NCI-H510A treated with DMSO at 0.1 percent for 48 hours (cell line): ENCODE results near the gene NFE2L3.
"Not testable (repeated sequence)": the region's sequence is repeated elsewhere in the genome, so short reads cannot be mapped to it uniquely, and the experiment has no call there.

Experiments
- DNase-seq: peaks from one replicate; lab custom pipeline; 2025; lab: John Stamatoyannopoulos, UW

Gene NFE2L3

GRCh38 chr7:26167303-26167934 lies 15.4 kb downstream of the NFE2L3 start:
- no peak for DNase-seq

DNA sequence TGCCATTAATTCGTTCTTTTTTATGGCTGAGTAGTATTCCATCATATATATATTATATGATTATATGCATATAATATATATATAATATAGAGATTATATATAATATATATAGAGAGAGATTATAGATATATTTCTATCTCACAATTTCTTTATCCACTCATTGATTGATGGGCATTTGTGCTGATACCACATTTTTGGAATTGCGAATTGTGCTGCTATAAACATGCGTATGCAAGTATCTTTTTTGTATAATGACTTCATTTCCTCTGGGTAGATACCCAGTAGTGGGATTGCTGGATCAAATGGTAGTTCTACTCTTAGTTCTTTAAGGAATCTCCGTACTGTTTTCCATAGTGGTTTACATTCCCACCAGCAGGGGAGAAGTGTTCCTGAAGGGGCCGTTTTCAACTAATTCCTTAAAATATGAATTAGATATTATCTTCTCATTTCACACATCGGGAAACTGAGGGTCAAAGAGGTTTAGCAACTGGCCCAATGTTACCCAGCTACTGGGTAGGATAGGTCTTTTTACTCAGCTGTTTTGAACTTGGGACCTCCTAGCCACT lies 16.5 kb downstream of the NFE2L3 start:
- no peak for DNase-seq

- no peak for DNase-seq
Observed at GRCh38 chr7:26169271-26169670, 17.3 kb downstream of the NFE2L3 start.

GRCh38 chr7:26170663-26171062 lies 18.7 kb downstream of the NFE2L3 start:
- no peak for DNase-seq

GRCh38 chr7:26171601-26172000 lies 19.6 kb downstream of the NFE2L3 start:
- DNase-seq: no peak

- DNase-seq: no peak
Observed at GRCh38 chr7:26172048-26172447, 20.1 kb downstream of the NFE2L3 start.

GRCh38 chr7:26175903-26176302 lies 23.9 kb downstream of the NFE2L3 start:
- not testable (repeated sequence) for DNase-seq

DNA sequence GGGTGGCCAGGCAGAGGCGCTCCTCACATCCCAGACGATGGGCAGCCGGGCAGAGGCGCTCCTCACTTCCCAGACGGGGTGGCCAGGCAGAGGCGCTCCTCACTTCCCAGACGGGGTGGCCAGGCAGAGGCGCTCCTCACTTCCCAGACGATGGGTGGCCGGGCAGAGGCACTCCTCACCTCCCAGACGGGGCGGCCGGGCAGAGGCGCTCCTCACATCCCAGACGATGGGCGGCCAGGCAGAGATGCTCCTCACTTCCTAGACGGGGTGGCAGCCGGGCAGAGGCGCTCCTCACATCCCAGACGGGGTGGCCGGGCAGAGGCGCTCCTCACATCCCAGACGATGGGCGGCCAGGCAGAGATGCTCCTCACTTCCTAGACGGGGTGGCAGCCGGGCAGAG lies 24.7 kb downstream of the NFE2L3 start:
- DNase-seq: not testable (repeated sequence)

DNA sequence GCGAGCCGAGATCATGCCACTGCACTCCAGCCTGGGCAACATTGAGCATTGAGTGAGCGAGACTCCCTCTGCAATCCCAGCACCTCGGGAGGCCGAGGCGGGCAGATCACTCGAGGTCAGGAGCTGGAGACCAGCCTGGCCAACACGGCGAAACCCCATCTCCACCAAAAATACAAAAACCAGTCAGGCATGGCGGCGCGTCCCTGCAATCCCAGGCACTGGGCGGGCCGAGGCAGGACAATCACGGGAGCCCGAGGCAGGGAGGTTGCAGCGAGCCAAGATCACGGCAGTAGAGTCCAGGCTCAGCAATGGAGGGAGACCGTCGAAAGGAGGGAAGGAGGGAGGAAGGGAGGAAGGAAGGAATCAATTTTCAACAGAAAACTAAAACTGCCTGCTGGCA lies 25.3 kb downstream of the NFE2L3 start:
- not testable (repeated sequence) for DNase-seq

DNA sequence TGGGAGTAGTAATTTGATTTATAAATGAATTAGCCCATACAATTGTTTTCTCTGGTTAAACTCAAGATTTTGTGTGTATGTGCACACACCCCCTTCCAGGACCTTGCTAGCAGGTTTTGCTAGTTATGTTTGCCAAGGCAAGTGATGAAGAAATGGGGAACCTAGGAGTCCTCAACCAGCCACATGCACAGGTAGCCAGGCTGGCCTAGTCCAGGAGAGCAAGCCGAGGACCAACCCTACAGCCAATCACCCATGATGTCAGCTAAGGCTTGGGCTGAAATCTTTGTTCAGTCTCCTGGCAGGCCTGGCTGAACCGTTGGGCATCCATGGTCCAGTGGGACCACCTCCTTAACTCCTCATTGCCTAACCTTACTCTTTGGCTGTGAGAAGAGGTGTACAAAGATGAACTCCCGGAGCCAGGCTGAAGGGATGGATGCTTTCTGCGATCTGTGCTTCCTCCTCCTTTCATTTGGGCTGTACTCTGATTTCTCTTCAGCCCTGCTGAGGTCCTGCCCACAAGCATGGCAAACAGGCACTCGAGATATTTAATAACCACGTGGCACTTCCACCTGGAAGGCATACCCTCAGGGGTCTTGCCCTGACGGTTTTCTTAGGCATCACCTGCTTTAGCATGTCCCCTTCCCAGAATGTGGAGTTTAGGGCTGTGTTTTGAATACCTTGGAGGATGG lies 26.4 kb downstream of the NFE2L3 start:
- no peak for DNase-seq

- DNase-seq: no peak
Observed at GRCh38 chr7:26179422-26179821, 27.4 kb downstream of the NFE2L3 start.

GRCh38 chr7:26179826-26180497 lies 28.0 kb downstream of the NFE2L3 start:
- DNase-seq: no peak

DNA sequence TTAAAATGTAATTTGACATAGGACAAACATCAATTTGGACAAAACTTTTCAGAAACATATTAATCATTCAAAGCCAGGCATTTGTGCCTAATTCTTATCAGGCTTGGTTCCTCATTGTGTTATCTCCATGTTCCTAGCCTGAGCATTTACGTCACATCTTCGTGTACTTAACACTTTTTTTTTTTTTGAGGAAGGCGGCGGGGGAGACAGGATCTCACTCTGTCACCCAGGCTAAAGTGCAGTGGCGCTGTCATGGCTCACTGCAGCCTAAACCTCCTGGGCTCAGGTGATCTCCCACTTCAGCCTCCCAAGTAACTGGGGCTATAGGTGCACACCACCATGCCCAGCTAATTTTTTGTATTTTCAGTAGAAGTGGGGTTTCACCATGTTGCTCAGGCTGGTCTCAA lies 28.8 kb downstream of the NFE2L3 start:
- DNase-seq: no peak

GRCh38 chr7:26181474-26182227 lies 29.7 kb downstream of the NFE2L3 start:
- DNase-seq: no peak

GRCh38 chr7:26182283-26182682 lies 30.3 kb downstream of the NFE2L3 start:
- no peak for DNase-seq

GRCh38 chr7:26182706-26183105 lies 30.7 kb downstream of the NFE2L3 start:
- DNase-seq: no peak

- DNase-seq: no peak
Observed at GRCh38 chr7:26183545-26184280, 31.7 kb downstream of the NFE2L3 start.

DNA sequence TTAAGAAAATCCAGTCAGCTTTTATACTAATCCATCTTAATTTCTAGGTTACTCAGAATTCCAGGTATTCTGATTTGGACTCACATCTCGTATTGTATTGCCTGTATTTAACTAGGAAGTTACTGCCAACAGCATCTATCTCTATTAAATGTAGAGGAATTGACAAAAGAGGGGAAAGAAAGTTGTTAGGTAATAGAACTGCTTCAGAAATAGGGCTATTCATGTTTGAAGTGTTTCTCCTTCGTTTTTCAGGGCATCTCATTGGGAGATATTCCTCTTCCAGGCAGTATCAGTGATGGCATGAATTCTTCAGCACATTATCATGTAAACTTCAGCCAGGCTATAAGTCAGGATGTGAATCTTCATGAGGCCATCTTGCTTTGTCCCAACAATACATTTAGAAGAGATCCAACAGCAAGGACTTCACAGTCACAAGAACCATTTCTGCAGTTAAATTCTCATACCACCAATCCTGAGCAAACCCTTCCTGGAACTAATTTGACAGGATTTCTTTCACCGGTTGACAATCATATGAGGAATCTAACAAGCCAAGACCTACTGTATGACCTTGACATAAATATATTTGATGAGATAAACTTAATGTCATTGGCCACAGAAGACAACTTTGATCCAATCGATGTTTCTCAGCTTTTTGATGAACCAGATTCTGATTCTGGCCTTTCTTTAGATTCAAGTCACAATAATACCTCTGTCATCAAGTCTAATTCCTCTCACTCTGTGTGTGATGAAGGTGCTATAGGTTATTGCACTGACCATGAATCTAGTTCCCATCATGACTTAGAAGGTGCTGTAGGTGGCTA lies 32.5 kb downstream of the NFE2L3 start:
- DNase-seq: not testable (repeated sequence)

- no peak for DNase-seq
Observed at GRCh38 chr7:26185131-26185843, 33.3 kb downstream of the NFE2L3 start.

- no peak for DNase-seq
Observed at GRCh38 chr7:26185844-26186180, 33.8 kb downstream of the NFE2L3 start.
